ENCODE measurements around the gene KCNQ1. TPM values are rescaled to one million over a fixed set of nuclear protein-coding genes. Genes with fewer than 3 reads are reported as not detected.

KCNQ1 gene
- total RNA-seq, 2 donors from 2014 or later, result 51.4 to 55.8 TPM

- Histone ChIP-seq H3K27me3 (no peaks in the 10 kb centered on the region), H3K4me1 (no peaks in the 10 kb centered on the region)
- intact Hi-C loops (cut with DNase I), result no loop called here
Measured at GRCh38 chr11:2689651-2690575, 245.1 kb downstream of the KCNQ1 start.

GRCh38 chr11:2690596-2691354 is 246.0 kb downstream of the KCNQ1 start:
- Histone ChIP-seq H3K27me3 (no peaks in the 10 kb centered on the region), H3K27ac (no peak overlapping the region), H3K9ac (ENCODE audit: low read depth in 2 of 2, low read length in 2 of 2) (no peak overlapping the region), H3K4me1 (peaks cover 6% of the 10 kb centered on the region), H3K36me3 (no peaks in the 10 kb centered on the region), H3K4me3 (no peak overlapping the region), H3K9me3 (no peaks in the 10 kb centered on the region)
- no peak for TF ChIP-seq CTCF (IDR thresholded peaks at IDR 0.05)
- intact Hi-C loops (cut with DNase I), result no loop called here
- DNase-seq, result no peak

More at GRCh38 chr11:2689651-2690575, 245.1 kb downstream of the KCNQ1 start:
- no peaks in the 10 kb centered on the region for H3K36me3 ChIP-seq
- no peak overlapping the region for H3K9ac ChIP-seq (ENCODE audit: low read depth in 2 of 2, low read length in 2 of 2)
- no peak for DNase-seq
- no peak overlapping the region for H3K4me3 ChIP-seq
- no peak overlapping the region for H3K27ac ChIP-seq
- TF ChIP-seq CTCF (IDR thresholded peaks at IDR 0.05), result no peak
- H3K9me3 ChIP-seq, result no peaks in the 10 kb centered on the region

- H3K36me3 ChIP-seq, result no peaks in the 10 kb centered on the region
- no peak overlapping the region for H3K4me3 ChIP-seq
- peaks cover 6% of the 10 kb centered on the region for H3K4me1 ChIP-seq
- TF ChIP-seq CTCF (IDR thresholded peaks at IDR 0.05), result no peak
- H3K27me3 ChIP-seq, result no peaks in the 10 kb centered on the region
- H3K9ac ChIP-seq (ENCODE audit: low read depth in 2 of 2, low read length in 2 of 2), result no peak overlapping the region
- no peak for DNase-seq
- H3K27ac ChIP-seq, result no peak overlapping the region
- no peaks in the 10 kb centered on the region for H3K9me3 ChIP-seq
- intact Hi-C loops (cut with DNase I), result no loop called here
Measured at GRCh38 chr11:2691355-2691761, 246.6 kb downstream of the KCNQ1 start.

GRCh38 chr11:2691991-2692875 is 247.4 kb downstream of the KCNQ1 start:
- Histone ChIP-seq H3K36me3 (no peaks in the 10 kb centered on the region), H3K27me3 (no peaks in the 10 kb centered on the region), H3K27ac (no peak overlapping the region), H3K9me3 (no peaks in the 10 kb centered on the region), H3K9ac (ENCODE audit: low read depth in 2 of 2, low read length in 2 of 2) (no peak overlapping the region), H3K4me1 (peaks cover 6% of the 10 kb centered on the region), H3K4me3 (no peak overlapping the region)
- DNase-seq, result no peak
- no peak for TF ChIP-seq CTCF (IDR thresholded peaks at IDR 0.05)
- intact Hi-C loops (cut with DNase I), result no loop called here
